BE2C (cell line): Measurements from ENCODE around the gene PEMT.
"Not testable (repeated sequence)": the region's sequence is repeated elsewhere in the genome, so short reads cannot be mapped to it uniquely, and the experiment has no call there.

Experiments used
- DNase-seq: peaks from one replicate; pipeline ENCODE4 v3.0.0-alpha.2; 2020
- H3K27me3 ChIP-seq: fragments of 250-450 bp; sonication (Bioruptor Pico); 2 replicates; pipeline ENCODE4 v1.5.1; 2020; ENCODE audit warnings: mild to moderate bottlenecking
- H3K36me3 ChIP-seq: fragments of 250-450 bp; sonication (Bioruptor Pico); 2 replicates; pipeline ENCODE4 v1.5.1; 2020; ENCODE audit warnings: mild to moderate bottlenecking
- H3K4me1 ChIP-seq: fragments of 250-450 bp; sonication (Bioruptor Pico); 2 replicates; pipeline ENCODE4 v1.5.1; 2020
- H3K4me3 ChIP-seq: 2 replicates; pipeline ENCODE4 v1.5.1; 2011; ENCODE audit warnings: low read depth, low read length
- H3K9me3 ChIP-seq: fragments of 250-450 bp; sonication (Bioruptor Pico); 2 replicates; pipeline ENCODE4 v1.5.1; 2020
- CTCF ChIP-seq: IDR thresholded peaks from 2 replicates; pipeline ENCODE4 v1.5.1; 2012; ENCODE audit warnings: mild to moderate bottlenecking, low read depth, low read length

The PEMT gene

GRCh38 chr17:17469358-17469757 lies 122.2 kb downstream of the PEMT start:
- H3K36me3 ChIP-seq: no peaks in the 10 kb centered on the region
- H3K27me3 ChIP-seq: no peaks in the 10 kb centered on the region
- TF ChIP-seq CTCF: no peak

GRCh38 chr17:17468217-17469010 lies 123.1 kb downstream of the PEMT start:
- TF ChIP-seq CTCF: no peak
- Histone ChIP-seq H3K4me1 (no peaks in the 10 kb centered on the region), H3K27me3 (no peaks in the 10 kb centered on the region), H3K9me3 (no peaks in the 10 kb centered on the region), H3K4me3 (no peak overlapping the region), H3K36me3 (no peaks in the 10 kb centered on the region)
- no peak for DNase-seq

More at GRCh38 chr17:17469358-17469757, 122.2 kb downstream of the PEMT start:
- no peak for DNase-seq
- Histone ChIP-seq H3K9me3 (no peaks in the 10 kb centered on the region), H3K4me1 (no peaks in the 10 kb centered on the region), H3K4me3 (no peak overlapping the region)

GRCh38 chr17:17467720-17468119 lies 123.8 kb downstream of the PEMT start:
- no peak for DNase-seq
- Histone ChIP-seq H3K9me3 (no peaks in the 10 kb centered on the region), H3K36me3 (no peaks in the 10 kb centered on the region), H3K4me1 (no peaks in the 10 kb centered on the region), H3K27me3 (no peaks in the 10 kb centered on the region), H3K4me3 (no peak overlapping the region)
- TF ChIP-seq CTCF: no peak

GRCh38 chr17:17467016-17467415 lies 124.5 kb downstream of the PEMT start:
- no peak overlapping the region for H3K4me3 ChIP-seq
- no peaks in the 10 kb centered on the region for H3K9me3 ChIP-seq
- H3K27me3 ChIP-seq: no peaks in the 10 kb centered on the region
- H3K4me1 ChIP-seq: no peaks in the 10 kb centered on the region
- DNase-seq: no peak
- no peak for TF ChIP-seq CTCF
- H3K36me3 ChIP-seq: no peaks in the 10 kb centered on the region

- H3K36me3 ChIP-seq: no peaks in the 10 kb centered on the region
- no peak for DNase-seq
- H3K4me1 ChIP-seq: no peaks in the 10 kb centered on the region
- no peaks in the 10 kb centered on the region for H3K9me3 ChIP-seq
- no peak overlapping the region for H3K4me3 ChIP-seq
- no peak for TF ChIP-seq CTCF
- no peaks in the 10 kb centered on the region for H3K27me3 ChIP-seq
Measured at GRCh38 chr17:17466511-17466910, 125.0 kb downstream of the PEMT start.

GRCh38 chr17:17465878-17466277 lies 125.6 kb downstream of the PEMT start:
- not testable (repeated sequence) for H3K36me3 ChIP-seq, H3K4me1 ChIP-seq, H3K4me3 ChIP-seq, DNase-seq, H3K27me3 ChIP-seq, H3K9me3 ChIP-seq
